Endothelial cell of umbilical vein (primary cell): ENCODE measurements around the gene MRAP. TPM values are rescaled to one million over a fixed set of nuclear protein-coding genes. Genes with fewer than 3 reads are reported as not detected.

Experiments used
- BruUV-seq: library from RNA; stranded (reverse); fragments of 400-500 nt; replicated peaks from 2 replicates; lab custom pipeline; 2021; lab: Mats Ljungman, UMichigan
- CTCF ChIA-PET: fragments of 300-600, 350-600 bp; sonication (Branson Sonifier 250); formaldehyde crosslinking; loops from one replicate; lab custom pipeline; 2021; ENCODE audit warnings: antibody characterized with exemption, inconsistent platforms; lab: Charles Lee
- POLR2A ChIA-PET: fragments of 300-600, 350-600 bp; sonication (Branson Sonifier 250); formaldehyde crosslinking; loops from one replicate; lab custom pipeline; 2021; ENCODE audit warnings: antibody characterized with exemption, inconsistent platforms; lab: Charles Lee
- DNase-seq: peaks from one replicate; pipeline ENCODE4 v3.0.0-alpha.2; 2011; ENCODE audit warnings: low read depth, low spot score
- FAIRE-seq: peaks from 2 replicates; lab custom pipeline; 2011; peaks lifted over from hg19 to GRCh38; lab: Jason Lieb, UNC
- H2AFZ ChIP-seq: 2 replicates; pipeline ENCODE4 v1.6.0; 2012; ENCODE audit warnings: low read depth, low read length, control low read depth, inconsistent platforms
- H3K27ac ChIP-seq: 2 replicates; pipeline ENCODE4 v1.5.1; 2011; ENCODE audit warnings: low read depth, mild to moderate bottlenecking, control low read depth, low read length, moderate library complexity; ENCODE audit not compliant: insufficient read depth
- H3K27me3 ChIP-seq, 2 experiments: 2 replicates each; pipeline versions ENCODE4 v1.6.0 to v1.6.1; 2011; ENCODE audit warnings: low read length in 2 of 2, mixed read lengths in 1 of 2; ENCODE audit not compliant: control insufficient read depth in 2 of 2, insufficient read depth in 2 of 2
- H3K36me3 ChIP-seq, 2 experiments: 2 replicates in 1 of 2; 3 replicates in 1 of 2; pipeline ENCODE4 v1.5.1; 2011; ENCODE audit warnings: low read length in 2 of 2, mild to moderate bottlenecking in 1 of 2, moderate library complexity in 1 of 2; ENCODE audit not compliant: control insufficient read depth in 2 of 2, insufficient read depth in 2 of 2; ENCODE audit errors: extremely low read depth in 1 of 2
- H3K4me1 ChIP-seq: 3 replicates; pipeline ENCODE4 v1.5.1; 2011; ENCODE audit warnings: mild to moderate bottlenecking, low read length; ENCODE audit not compliant: control insufficient read depth, insufficient read depth; ENCODE audit errors: extremely low read depth
- H3K4me2 ChIP-seq: 2 replicates; pipeline ENCODE4 v1.6.1; 2011; ENCODE audit warnings: low read length, control low read depth, mixed read lengths; ENCODE audit not compliant: insufficient read depth
- H3K4me3 ChIP-seq, 3 experiments: fragments of 200-600 bp in 1 of 3; sonication (generic), shearing (Covaris generic) in 1 of 3; replicated peaks in 1 of 3; 2 replicates each; pipeline ENCODE4 v1.5.1; 2011 to 2016; ENCODE audit warnings: control low read depth in 3 of 3, low read length in 3 of 3, mild to moderate bottlenecking in 2 of 3, inconsistent platforms in 1 of 3, low read depth in 1 of 3, moderate library complexity in 1 of 3; ENCODE audit not compliant: insufficient read depth in 1 of 3
- H3K79me2 ChIP-seq: 2 replicates; pipeline ENCODE4 v1.6.0; 2012; ENCODE audit warnings: low read length, inconsistent platforms; ENCODE audit not compliant: control insufficient read depth, insufficient read depth
- H3K9ac ChIP-seq: replicated peaks from 2 replicates; pipeline ENCODE3; 2011; ENCODE audit warnings: low read length, control low read depth; ENCODE audit not compliant: insufficient read depth; ENCODE audit errors: extremely low read depth
- H3K9me1 ChIP-seq: replicated peaks from 3 replicates; pipeline ENCODE4 v1.6.0; 2011; ENCODE audit warnings: mild to moderate bottlenecking, low read length; ENCODE audit not compliant: control insufficient read depth, insufficient read depth; ENCODE audit errors: extremely low read depth
- H3K9me3 ChIP-seq: replicated peaks from 2 replicates; pipeline ENCODE4 v1.5.1; 2012; ENCODE audit warnings: low read length, inconsistent platforms; ENCODE audit not compliant: control insufficient read depth, insufficient read depth
- H4K20me1 ChIP-seq: replicated peaks from 2 replicates; pipeline ENCODE3; 2011; ENCODE audit warnings: mild to moderate bottlenecking, low read length; ENCODE audit not compliant: control insufficient read depth, insufficient read depth; ENCODE audit errors: extremely low read depth
- CTCF ChIP-seq, 2 donors: IDR thresholded peaks; 1 replicate in 1 of 2; 2 replicates in 1 of 2; pipeline ENCODE4 v1.5.1; 2011; ENCODE audit warnings: low read length in 2 of 2, mild to moderate bottlenecking in 2 of 2, moderate library complexity in 2 of 2, control low read depth in 1 of 2, inconsistent platforms in 1 of 2, low read depth in 1 of 2; ENCODE audit not compliant: insufficient read depth in 1 of 2; ENCODE audit errors: extremely low read depth in 1 of 2
- POLR2A ChIP-seq: IDR thresholded peaks from 2 replicates; pipeline ENCODE4 v1.6.1; 2012; ENCODE audit warnings: low read depth, mild to moderate bottlenecking, control low read depth, low read length
- POLR2AphosphoS5 ChIP-seq: IDR thresholded peaks from 2 replicates; pipeline ENCODE4 v1.6.1; 2012; ENCODE audit warnings: low read depth, mild to moderate bottlenecking, control low read depth, low read length, moderate library complexity; ENCODE audit not compliant: insufficient read depth
- dilution Hi-C: fragments of 300-500 bp; cut with MboI; formaldehyde crosslinking; loops from one replicate; pipeline ENCODE4 v1.15.0; 2019; ENCODE audit warnings: low sequenced_read_pairs; ENCODE audit not compliant: extremely low pct_ligation_motif_present
- intact Hi-C: fragments of 100-400 bp; cut with micrococcal nuclease; formaldehyde crosslinking; loops from one replicate; pipeline ENCODE4 v1.10.0; 2022
- polyA plus RNA-seq, 4 experiments: library from polyadenylated mRNA; depleted of rRNA in 3 of 4; stranded (reverse) in 3 of 4; unstranded in 1 of 4; fragments of >200 nt; gene quantifications; 2 replicates each; pipeline versions ENCODE4 v1.2.1 to v1.2.3, GENCODE V29; 2011 to 2012; ENCODE audit warnings: missing spikeins in 1 of 4
- total RNA-seq: library from RNA; stranded (reverse); gene quantifications from 2 replicates; pipeline ENCODE4 v1.2.3, GENCODE V29; 2021

MRAP gene
- total and polyA plus RNA-seq, 2 donors (not counting 3 experiments of a cell fraction or from before 2014, with no cell fraction given) = not detected

- Histone ChIP-seq H3K9me1 (no peaks in the 10 kb centered on the region), H4K20me1 (no peaks in the 10 kb centered on the region), H3K9ac (no peak overlapping the region), H3K36me3 (peaks cover 19 to 61% of the 10 kb centered on the region in 2 experiments), H3K79me2 (no peaks in the 10 kb centered on the region), H3K27ac (no peak overlapping the region), H2AFZ (no peak overlapping the region), H3K4me1 (no peaks in the 10 kb centered on the region), H3K4me3 (no peak overlapping the region), H3K9me3 (no peaks in the 10 kb centered on the region), H3K27me3 (no peaks in the 10 kb centered on the region), H3K4me2 (no peak overlapping the region)
- BruUV-seq = no TSS peak
- dilution Hi-C loops (no loop called here), intact Hi-C loops (no loop called here)
- FAIRE-seq (no peak), DNase-seq (no peak)
- TF ChIP-seq POLR2AphosphoS5 (no peak), CTCF (IDR thresholded peaks at IDR 0.05; ENCODE audit: extremely low read depth in 1 of 2, insufficient read depth in 1 of 2, low read depth in 1 of 2, low read length in 2 of 2) (no peak), POLR2A (no peak)
- ChIA-PET CTCF (no interaction called here), POLR2A (no interaction called here)
Observed at GRCh38 chr21:32352526-32352925, 53.9 kb downstream of the MRAP start.

DNA sequence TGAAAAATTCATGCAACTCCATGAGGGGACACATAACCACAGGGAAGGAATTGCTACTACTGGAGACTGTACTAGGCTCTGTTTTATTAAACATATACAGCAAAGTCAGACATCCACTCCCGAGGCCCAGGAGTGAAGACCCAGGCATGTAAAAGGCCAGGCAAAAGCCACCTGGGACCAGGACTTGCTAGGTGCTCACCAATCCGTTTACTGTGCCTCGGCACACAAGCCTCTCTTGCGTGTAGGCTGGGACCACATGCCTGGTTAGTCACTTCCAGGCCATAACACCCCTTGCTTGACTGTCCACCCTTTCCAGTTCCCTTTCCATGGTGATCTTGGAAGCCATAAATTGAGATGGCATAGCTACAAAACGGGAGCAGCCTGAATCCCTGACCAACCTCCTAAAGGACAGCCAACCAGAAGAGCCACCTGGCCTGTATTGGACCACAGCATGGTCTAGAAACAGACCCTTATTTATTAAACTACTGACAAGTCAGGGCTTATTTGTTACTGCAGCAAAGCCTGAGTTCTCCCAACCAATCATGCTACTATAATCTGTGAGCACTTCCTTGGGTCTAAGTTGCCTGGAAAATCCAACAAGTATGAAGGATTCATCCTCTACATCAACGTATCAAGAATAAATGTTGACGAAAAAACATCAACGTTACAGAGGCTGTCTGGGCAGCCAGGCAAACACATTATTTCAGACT lies 54.5 kb downstream of the MRAP start:
- Histone ChIP-seq H3K4me3 (no peak overlapping the region), H3K9ac (no peak overlapping the region), H2AFZ (no peak overlapping the region), H3K79me2 (no peaks in the 10 kb centered on the region), H3K4me1 (no peaks in the 10 kb centered on the region), H4K20me1 (no peaks in the 10 kb centered on the region), H3K9me3 (no peaks in the 10 kb centered on the region), H3K27me3 (no peaks in the 10 kb centered on the region), H3K27ac (no peak overlapping the region), H3K36me3 (peaks cover 17 to 59% of the 10 kb centered on the region in 2 experiments), H3K9me1 (no peaks in the 10 kb centered on the region), H3K4me2 (no peak overlapping the region)
- no TSS peak for BruUV-seq
- dilution Hi-C loops = no loop called here
- intact Hi-C loops = no loop called here
- ChIA-PET CTCF (no interaction called here), POLR2A (no interaction called here)
- FAIRE-seq (no peak), DNase-seq (no peak)
- TF ChIP-seq CTCF (IDR thresholded peaks at IDR 0.05; ENCODE audit: extremely low read depth in 1 of 2, insufficient read depth in 1 of 2, low read depth in 1 of 2, low read length in 2 of 2) = no peak
